ENCODE data around the gene GATA2. TPM values are rescaled to one million over a fixed set of nuclear protein-coding genes. Genes with fewer than 3 reads are reported as not detected.
A peak's percentile ranks its signal among the peaks of the same experiment; 100 is the strongest.

GATA2 gene
- total RNA-seq, 3 donors from 2014 or later (not counting 1 experiment from before 2014, with no cell fraction given), result 0.92 to 225 (median 8.4) TPM

- no peak for TF ChIP-seq CTCF (IDR thresholded peaks at IDR 0.05)
- Histone ChIP-seq H3K9me3 (ENCODE audit: control insufficient read depth, insufficient read depth, low read length) (no peaks in the 10 kb centered on the region), H3K27ac (ENCODE audit: low read length) (no peak overlapping the region), H3K4me3 (ENCODE audit: low read length) (no peak overlapping the region), H3K36me3 (ENCODE audit: control insufficient read depth, insufficient read depth, low read length) (no peaks in the 10 kb centered on the region), H3K4me1 (ENCODE audit: control insufficient read depth, insufficient read depth, low read length) (peaks cover 37% of the 10 kb centered on the region), H3K27me3 (ENCODE audit: control insufficient read depth, insufficient read depth, low read length) (peaks cover 50% of the 10 kb centered on the region)
- no peak overlapping the region for H3K27ac Mint-ChIP-seq
- H3K27me3 Mint-ChIP-seq (ENCODE audit: low read depth in 2 of 2), result peaks cover 54 to 64% of the 10 kb centered on the region in 2 donors
- H3K9me3 Mint-ChIP-seq, result no peaks in the 10 kb centered on the region
- 87% methylated on average over 2 of the region's 2 CpGs for WGBS (ENCODE audit: insufficient coverage)
- H3K4me1 Mint-ChIP-seq, result peaks cover 5 to 28% of the 10 kb centered on the region in 2 donors
- H3K4me3 Mint-ChIP-seq, result no peak overlapping the region
- intact Hi-C loops (cut with micrococcal nuclease), result no loop called here
- no peaks in the 10 kb centered on the region for H3K36me3 Mint-ChIP-seq
- ATAC-seq (no peak), DNase-seq (no peak)
These were observed 1.3 kb upstream of the GATA2 start for GRCh38 chr3:128494367-128494650.

GRCh38 chr3:128493570-128494366 lies 767 bp upstream of the GATA2 start:
- Mint-ChIP-seq H3K27me3 (ENCODE audit: low read depth in 2 of 2) (peaks cover 49 to 66% of the 10 kb centered on the region in 2 donors), H3K27ac (no peak overlapping the region), H3K36me3 (no peaks in the 10 kb centered on the region), H3K4me1 (peaks cover 5 to 30% of the 10 kb centered on the region in 2 donors), H3K9me3 (no peaks in the 10 kb centered on the region), H3K4me3 (no peak overlapping the region)
- no peak for ATAC-seq
- Histone ChIP-seq H3K27me3 (ENCODE audit: control insufficient read depth, insufficient read depth, low read length) (peaks cover 50% of the 10 kb centered on the region), H3K36me3 (ENCODE audit: control insufficient read depth, insufficient read depth, low read length) (no peaks in the 10 kb centered on the region), H3K27ac (ENCODE audit: low read length) (no peak overlapping the region), H3K4me1 (ENCODE audit: control insufficient read depth, insufficient read depth, low read length) (peaks cover 40% of the 10 kb centered on the region), H3K9me3 (ENCODE audit: control insufficient read depth, insufficient read depth, low read length) (no peaks in the 10 kb centered on the region), H3K4me3 (ENCODE audit: low read length) (no peak overlapping the region)
- intact Hi-C loops (cut with micrococcal nuclease), result no loop called here
- WGBS (ENCODE audit: insufficient coverage), result 31% methylated on average over 12 of the region's 13 CpGs
- TF ChIP-seq CTCF (IDR thresholded peaks at IDR 0.05), result no peak
- DNase-seq, result peak in 1 of 2 donors; percentile 12

GRCh38 chr3:128491941-128492670 lies 895 bp downstream of the GATA2 start:
- H3K27ac ChIP-seq (ENCODE audit: low read length), result no peak overlapping the region
- no peak for TF ChIP-seq CTCF (IDR thresholded peaks at IDR 0.05)
- peaks cover 51% of the 10 kb centered on the region for H3K27me3 ChIP-seq (ENCODE audit: control insufficient read depth, insufficient read depth, low read length)
- H3K4me1 ChIP-seq (ENCODE audit: control insufficient read depth, insufficient read depth, low read length), result peaks cover 47% of the 10 kb centered on the region
- ATAC-seq (no peak), DNase-seq (peak; percentile 14 to 38)
- H3K36me3 Mint-ChIP-seq, result no peaks in the 10 kb centered on the region
- no peaks in the 10 kb centered on the region for H3K9me3 ChIP-seq (ENCODE audit: control insufficient read depth, insufficient read depth, low read length)
- no peak overlapping the region for H3K4me3 Mint-ChIP-seq
- no peak overlapping the region for H3K4me3 ChIP-seq (ENCODE audit: low read length)
- peaks cover 10 to 31% of the 10 kb centered on the region in 2 donors for H3K4me1 Mint-ChIP-seq
- H3K27ac Mint-ChIP-seq, result no peak overlapping the region
- H3K27me3 Mint-ChIP-seq (ENCODE audit: low read depth in 2 of 2), result peaks cover 45 to 66% of the 10 kb centered on the region in 2 donors
- intact Hi-C loops (cut with micrococcal nuclease), result no loop called here
- no peaks in the 10 kb centered on the region for H3K9me3 Mint-ChIP-seq
- H3K36me3 ChIP-seq (ENCODE audit: control insufficient read depth, insufficient read depth, low read length), result no peaks in the 10 kb centered on the region
- 2% methylated on average over 70 of the region's 70 CpGs for WGBS (ENCODE audit: insufficient coverage)
